Breast epithelium (tissue), 4 donors: ENCODE results near the gene ATAD3A. TPM values are rescaled to one million over a fixed set of nuclear protein-coding genes. Genes with fewer than 3 reads are reported as not detected.

Experiments used
- DNase-seq, 2 donors: peaks; one replicate each; pipeline ENCODE4 v3.0.0-alpha.2; 2019; ENCODE audit warnings: low spot score in 2 of 2
- H3K27ac ChIP-seq, 2 donors: fragments of 200-600 bp; sonication (generic) in 1 of 2; one replicate each; pipeline ENCODE4 v1.5.1; 2016 to 2019; ENCODE audit warnings: mild to moderate bottlenecking in 1 of 2
- H3K27me3 ChIP-seq, 2 donors: fragments of 200-600 bp; sonication (generic) in 1 of 2; one replicate each; pipeline versions ENCODE4 v1.5.1 to v1.6.0; 2017 to 2019; ENCODE audit warnings: control low read depth in 1 of 2, mild to moderate bottlenecking in 1 of 2
- H3K36me3 ChIP-seq: fragments of 200-600 bp; one replicate; pipeline ENCODE4 v1.5.1; 2019
- H3K4me1 ChIP-seq, 2 donors: fragments of 200-600 bp; sonication (generic); one replicate each; pipeline ENCODE4 v1.5.1; 2016 to 2019; ENCODE audit warnings: control low read depth in 1 of 2
- H3K4me3 ChIP-seq, 3 donors: fragments of 200-600 bp; sonication (generic); 1 replicate in 2 of 3; 2 replicates in 1 of 3; pipeline ENCODE4 v1.5.1; 2016 to 2019; ENCODE audit warnings: mild to moderate bottlenecking in 3 of 3, moderate library complexity in 2 of 3
- H3K9me3 ChIP-seq, 2 donors: fragments of 200-600 bp; sonication (generic) in 1 of 2; one replicate each; pipeline ENCODE4 v1.5.1; 2016 to 2019; ENCODE audit warnings: control low read depth in 1 of 2
- CTCF ChIP-seq, 3 donors: fragments of 450-650 bp; IDR thresholded peaks; one replicate each; pipeline ENCODE4 v1.5.1; 2016 to 2017; ENCODE audit warnings: antibody characterized with exemption in 3 of 3, mild to moderate bottlenecking in 3 of 3, moderate library complexity in 3 of 3
- POLR2A ChIP-seq: fragments of 450-650 bp; IDR thresholded peaks from one replicate; pipeline ENCODE4 v1.6.1; 2016; ENCODE audit warnings: antibody characterized with exemption, mild to moderate bottlenecking, moderate library complexity
- POLR2AphosphoS5 ChIP-seq, 3 donors: sonication (generic); formaldehyde crosslinking; IDR thresholded peaks; one replicate each; pipeline ENCODE4 v1.6.1; 2017; ENCODE audit warnings: antibody characterized with exemption in 3 of 3
- intact Hi-C: fragments of 100-400 bp; cut with DNase I; formaldehyde crosslinking; loops from one replicate; pipeline ENCODE4 v1.15.1; 2023; ENCODE audit warnings: low total_unique reads
- total RNA-seq, 3 donors: library from RNA; depleted of rRNA; stranded (reverse); fragments of >200 nt; gene quantifications; one replicate each; pipeline ENCODE4 v1.1.0, GENCODE V29; 2016

ATAD3A gene
- total RNA-seq, 3 donors from 2014 or later: 14.9 to 22.3 (median 15.5) TPM

DNA sequence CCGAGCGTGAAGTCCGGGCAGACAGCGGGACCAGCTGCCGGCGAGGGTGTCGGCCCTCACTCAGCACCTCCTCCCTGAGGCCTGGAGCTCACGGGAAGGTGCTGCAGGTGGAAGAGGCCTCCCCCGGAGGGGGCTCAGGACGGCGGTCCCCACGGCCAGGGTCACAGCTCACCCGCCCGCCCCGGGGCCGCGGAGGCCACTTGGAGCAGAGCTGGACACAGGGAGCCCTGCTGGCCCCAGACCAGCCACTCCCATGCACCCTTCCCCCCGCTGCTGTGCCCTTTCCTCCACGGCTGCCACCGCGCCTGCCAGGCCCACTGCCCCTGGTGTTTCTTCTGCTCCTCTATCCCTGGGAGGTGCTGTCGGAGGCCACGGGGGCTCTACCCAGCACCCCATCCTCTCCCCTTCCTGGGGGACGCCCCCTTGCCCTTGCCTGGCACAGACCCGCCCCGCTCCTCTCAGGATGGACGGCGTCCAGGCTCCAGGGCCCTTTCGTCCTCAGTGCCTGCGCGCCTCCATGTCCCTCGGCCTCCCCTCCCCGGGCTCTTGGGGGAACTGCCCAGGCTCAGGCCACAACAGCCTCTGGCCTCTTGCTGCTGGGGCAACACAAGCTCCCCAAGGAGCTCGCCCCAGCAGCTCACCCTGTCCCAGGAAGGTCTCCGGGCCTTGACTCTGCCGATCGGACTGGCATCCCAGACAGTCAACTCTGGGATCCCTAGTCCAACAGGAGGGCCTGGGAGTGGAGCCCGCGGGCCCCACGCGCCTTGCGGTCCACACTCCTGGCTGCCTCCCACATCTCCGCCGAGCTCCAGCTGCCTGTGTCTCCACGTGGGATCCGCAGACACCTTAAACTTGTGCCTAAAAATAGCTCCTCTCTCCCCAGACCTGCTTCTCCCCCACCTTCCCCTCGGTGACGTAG, 24.3 kb downstream of the ATAD3A start:
- H3K4me1 ChIP-seq: peaks cover 0 to 11% of the 10 kb centered on the region in 2 donors
- peaks cover 8 to 11% of the 10 kb centered on the region in 2 donors for H3K9me3 ChIP-seq
- no peaks in the 10 kb centered on the region for H3K36me3 ChIP-seq
- no peak overlapping the region for H3K4me3 ChIP-seq
- no peaks in the 10 kb centered on the region for H3K27me3 ChIP-seq
- intact Hi-C loops: no loop called here
- TF ChIP-seq POLR2A (no peak), CTCF (IDR thresholded peaks at IDR 0.05) (no peak), POLR2AphosphoS5 (IDR thresholded peaks at IDR 0.05) (no peak)
- DNase-seq: no peak
- H3K27ac ChIP-seq: peak overlapping the region in 1 of 2 donors; percentile 12

GRCh38 chr1:1536938-1537546, 25.1 kb downstream of the ATAD3A start:
- H3K9me3 ChIP-seq: peaks cover 5% of the 10 kb centered on the region in 2 donors
- H3K27ac ChIP-seq: no peak overlapping the region
- H3K27me3 ChIP-seq: no peaks in the 10 kb centered on the region
- H3K4me3 ChIP-seq: no peak overlapping the region
- no peak for DNase-seq
- intact Hi-C loops: no loop called here
- H3K36me3 ChIP-seq: no peaks in the 10 kb centered on the region
- H3K4me1 ChIP-seq: peaks cover 0 to 14% of the 10 kb centered on the region in 2 donors
- no peak for TF ChIP-seq POLR2A
- no peak for TF ChIP-seq POLR2AphosphoS5 (IDR thresholded peaks at IDR 0.05)
- TF ChIP-seq CTCF (IDR thresholded peaks at IDR 0.05): no peak

- no peak for DNase-seq
- Histone ChIP-seq H3K4me3 (no peak overlapping the region), H3K36me3 (no peaks in the 10 kb centered on the region), H3K9me3 (peaks cover 0 to under 1% of the 10 kb centered on the region in 2 donors), H3K27ac (no peak overlapping the region), H3K27me3 (no peaks in the 10 kb centered on the region), H3K4me1 (peaks cover 0 to 14% of the 10 kb centered on the region in 2 donors)
- intact Hi-C loops: no loop called here
- TF ChIP-seq POLR2AphosphoS5 (IDR thresholded peaks at IDR 0.05): no peak
- no peak for TF ChIP-seq POLR2A
- no peak for TF ChIP-seq CTCF (IDR thresholded peaks at IDR 0.05)
These were observed 25.8 kb downstream of the ATAD3A start for GRCh38 chr1:1537626-1538250.

GRCh38 chr1:1538334-1538733, 26.4 kb downstream of the ATAD3A start:
- intact Hi-C loops: no loop called here
- no peak for DNase-seq
- peak overlapping the region in 1 of 3 donors; percentile 90 for H3K4me3 ChIP-seq
- TF ChIP-seq POLR2A (no peak), POLR2AphosphoS5 (IDR thresholded peaks at IDR 0.05) (no peak), CTCF (IDR thresholded peaks at IDR 0.05) (no peak)
- H3K4me1 ChIP-seq: peaks cover 0 to 14% of the 10 kb centered on the region in 2 donors
- H3K9me3 ChIP-seq: no peaks in the 10 kb centered on the region
- no peak overlapping the region for H3K27ac ChIP-seq
- no peaks in the 10 kb centered on the region for H3K27me3 ChIP-seq
- no peaks in the 10 kb centered on the region for H3K36me3 ChIP-seq
